ENCODE data around the gene LGALS7.

Gene LGALS7

DNA sequence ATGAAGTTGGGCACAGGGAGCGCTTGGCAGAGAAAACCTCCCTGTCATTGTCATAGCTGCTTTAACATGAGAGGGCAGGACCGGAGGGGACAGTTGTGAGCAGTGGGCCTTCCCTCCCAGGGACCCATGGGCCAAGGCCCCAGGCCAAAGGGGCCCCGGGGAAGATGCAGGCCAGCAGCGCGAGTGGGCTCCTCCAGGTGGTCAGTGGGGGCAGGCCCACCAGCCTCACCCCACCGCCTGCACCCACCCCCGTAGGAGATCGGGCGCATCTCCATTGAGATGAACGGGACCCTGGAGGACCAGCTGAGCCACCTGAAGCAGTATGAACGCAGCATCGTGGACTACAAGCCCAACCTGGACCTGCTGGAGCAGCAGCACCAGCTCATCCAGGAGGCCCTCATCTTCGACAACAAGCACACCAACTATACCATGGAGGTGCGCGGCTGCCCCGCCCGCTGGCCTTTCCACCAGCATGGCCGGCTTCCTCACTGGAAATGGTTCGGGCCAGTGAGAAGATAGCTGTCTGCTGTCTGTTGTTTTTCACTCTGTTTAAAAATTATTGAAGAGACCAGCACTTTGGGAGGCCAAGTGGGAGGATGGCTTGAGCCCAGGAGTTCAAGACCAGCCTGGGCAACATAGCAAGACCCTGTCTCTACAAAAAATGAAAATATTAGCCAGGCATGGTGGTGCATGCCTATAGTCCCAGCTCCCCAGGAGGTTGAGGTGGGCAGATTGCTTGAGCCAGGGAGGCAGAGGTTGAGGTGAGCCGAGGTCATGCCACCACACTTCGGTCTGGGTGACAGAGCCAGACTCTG is 47.6 kb downstream of the LGALS7 start:
- FAIRE-seq: no peak

DNA sequence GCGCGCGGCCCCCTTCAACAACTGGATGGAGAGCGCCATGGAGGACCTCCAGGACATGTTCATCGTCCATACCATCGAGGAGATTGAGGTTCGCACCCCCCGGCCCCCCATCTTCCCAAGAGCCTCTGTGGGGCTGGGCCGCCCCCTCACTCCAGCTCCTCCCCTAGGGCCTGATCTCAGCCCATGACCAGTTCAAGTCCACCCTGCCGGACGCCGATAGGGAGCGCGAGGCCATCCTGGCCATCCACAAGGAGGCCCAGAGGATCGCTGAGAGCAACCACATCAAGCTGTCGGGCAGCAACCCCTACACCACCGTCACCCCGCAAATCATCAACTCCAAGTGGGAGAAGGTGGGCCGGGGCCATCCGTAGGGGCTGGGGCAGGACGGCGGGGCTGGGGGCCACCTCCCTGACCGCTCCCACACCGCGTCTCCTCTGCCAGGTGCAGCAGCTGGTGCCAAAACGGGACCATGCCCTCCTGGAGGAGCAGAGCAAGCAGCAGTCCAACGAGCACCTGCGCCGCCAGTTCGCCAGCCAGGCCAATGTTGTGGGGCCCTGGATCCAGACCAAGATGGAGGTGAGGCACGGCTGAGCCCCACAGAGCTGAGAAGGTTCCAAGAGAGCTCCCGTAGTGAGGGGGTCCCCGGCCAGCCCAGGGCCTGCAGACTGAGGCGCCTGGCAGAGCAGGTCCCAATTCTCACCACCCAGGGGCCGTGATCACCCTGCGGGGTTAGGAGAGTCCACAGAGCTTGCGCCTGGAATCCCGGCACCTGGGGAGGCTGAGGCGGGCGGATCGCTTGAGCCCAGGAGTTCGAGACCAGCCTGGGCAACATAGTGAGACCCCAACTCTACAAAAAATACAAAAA is 49.1 kb downstream of the LGALS7 start:
- no peak for FAIRE-seq

DNA sequence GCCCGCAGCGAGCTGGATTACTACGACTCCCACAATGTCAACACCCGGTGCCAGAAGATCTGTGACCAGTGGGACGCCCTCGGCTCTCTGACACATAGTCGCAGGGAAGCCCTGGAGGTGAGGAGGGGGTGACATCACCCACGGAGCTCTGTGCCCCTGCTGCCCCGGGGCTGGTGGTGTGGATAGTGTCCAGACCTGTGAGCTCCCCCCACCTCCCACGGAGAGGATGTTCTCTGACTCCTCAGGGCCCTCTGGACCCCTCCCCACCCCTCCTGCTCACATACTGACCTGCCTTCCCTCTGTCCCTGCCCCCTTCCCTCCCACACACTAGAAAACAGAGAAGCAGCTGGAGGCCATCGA is 49.7 kb downstream of the LGALS7 start:
- FAIRE-seq: no peak

DNA sequence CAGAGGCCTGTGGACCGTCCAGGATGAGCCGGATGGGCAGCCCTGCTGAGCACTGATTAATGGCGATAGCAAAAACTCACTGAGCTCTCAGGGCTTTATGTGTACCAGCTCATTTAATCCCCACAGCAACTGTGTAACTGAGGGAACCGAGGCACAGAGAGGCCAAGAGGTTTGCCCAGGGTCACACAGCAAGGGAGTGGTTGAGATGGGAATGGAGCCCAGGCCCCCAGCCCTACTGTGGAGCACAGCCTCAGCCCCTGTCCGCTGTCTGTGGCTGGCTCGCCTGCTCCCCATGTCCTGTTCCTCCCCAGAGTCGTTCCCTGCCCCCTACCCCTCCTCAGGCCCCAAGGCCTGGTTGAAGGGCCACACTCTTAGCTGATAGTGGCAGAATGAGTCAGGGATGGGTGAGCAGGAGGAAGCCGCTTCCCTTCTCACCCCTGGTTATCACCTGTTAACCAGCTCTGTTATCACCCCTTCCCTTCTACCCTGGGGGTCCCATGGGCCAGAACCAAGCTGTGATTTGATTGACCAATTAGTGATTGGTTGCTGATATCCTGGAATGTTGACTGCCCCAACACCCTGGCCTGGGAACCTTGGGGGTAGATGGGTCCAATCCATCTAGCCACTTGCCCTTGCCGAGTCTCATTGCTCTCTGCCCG is 50.2 kb downstream of the LGALS7 start:
- no peak for FAIRE-seq

DNA sequence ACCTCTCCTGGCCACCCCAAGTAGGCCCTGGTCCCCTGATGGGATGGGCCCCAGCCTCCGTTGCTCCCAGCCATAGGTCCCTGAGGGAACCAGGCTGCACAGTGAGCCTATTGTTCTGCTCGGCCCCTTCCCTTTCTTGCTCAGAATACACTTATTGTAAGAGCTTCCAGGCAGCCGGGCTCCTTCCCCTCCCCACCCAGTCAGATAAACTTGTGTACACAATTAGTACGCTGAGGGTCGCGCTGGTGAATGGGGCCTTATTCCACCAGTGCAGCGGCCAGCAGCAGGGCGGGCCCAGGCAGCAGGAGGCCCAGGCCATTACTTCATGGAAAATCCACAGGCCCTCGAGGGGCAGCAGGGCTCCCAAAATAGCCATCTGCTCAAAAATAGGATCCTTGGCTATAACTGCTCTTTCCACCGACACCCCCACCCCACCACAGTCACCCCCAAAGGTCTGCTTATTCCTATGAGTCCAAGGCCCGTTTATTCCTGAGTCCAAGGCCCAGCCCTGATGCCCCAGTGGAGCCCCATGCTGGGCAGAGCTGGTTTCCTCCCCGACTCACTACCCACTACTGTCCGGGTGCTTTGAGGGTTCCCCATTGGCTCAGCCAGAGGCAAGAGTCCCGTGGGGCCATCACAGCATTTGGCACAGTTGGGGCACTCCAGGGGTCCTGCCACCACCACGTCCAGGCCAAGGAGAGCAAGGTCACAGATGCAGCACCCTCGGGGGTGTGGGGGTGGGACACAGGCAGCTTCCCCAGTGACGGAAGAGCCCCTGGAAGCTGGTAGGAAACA is 51.1 kb downstream of the LGALS7 start:
- FAIRE-seq: no peak

DNA sequence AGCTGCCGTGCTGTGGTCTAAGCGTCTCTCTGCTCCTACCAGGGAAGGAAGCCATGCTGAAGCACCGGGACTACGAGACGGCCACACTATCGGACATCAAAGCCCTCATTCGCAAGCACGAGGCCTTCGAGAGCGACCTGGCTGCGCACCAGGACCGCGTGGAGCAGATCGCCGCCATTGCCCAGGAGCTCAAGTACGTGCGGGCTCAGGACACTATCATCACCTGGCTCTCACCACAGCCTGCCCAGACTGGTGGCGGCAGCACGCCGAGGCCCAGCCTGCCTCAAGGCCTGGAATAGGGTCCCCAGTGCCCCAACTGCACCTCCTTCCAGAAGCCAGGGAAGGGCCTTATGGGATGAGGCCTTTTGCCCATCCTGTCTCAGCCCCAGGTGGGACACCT is 51.8 kb downstream of the LGALS7 start:
- FAIRE-seq: no peak

Data from islet of Langerhans (tissue), 1 donor.